ENCODE results near the gene PSMG1. TPM values are rescaled to one million over a fixed set of nuclear protein-coding genes. Genes with fewer than 3 reads are reported as not detected.

Gene PSMG1
- total and polyA plus RNA-seq, 10 of the 15 experiments (the other 5 are each of a cell fraction or from before 2014, with no cell fraction given), result 21.3 to 248 (median 121) TPM

DNA sequence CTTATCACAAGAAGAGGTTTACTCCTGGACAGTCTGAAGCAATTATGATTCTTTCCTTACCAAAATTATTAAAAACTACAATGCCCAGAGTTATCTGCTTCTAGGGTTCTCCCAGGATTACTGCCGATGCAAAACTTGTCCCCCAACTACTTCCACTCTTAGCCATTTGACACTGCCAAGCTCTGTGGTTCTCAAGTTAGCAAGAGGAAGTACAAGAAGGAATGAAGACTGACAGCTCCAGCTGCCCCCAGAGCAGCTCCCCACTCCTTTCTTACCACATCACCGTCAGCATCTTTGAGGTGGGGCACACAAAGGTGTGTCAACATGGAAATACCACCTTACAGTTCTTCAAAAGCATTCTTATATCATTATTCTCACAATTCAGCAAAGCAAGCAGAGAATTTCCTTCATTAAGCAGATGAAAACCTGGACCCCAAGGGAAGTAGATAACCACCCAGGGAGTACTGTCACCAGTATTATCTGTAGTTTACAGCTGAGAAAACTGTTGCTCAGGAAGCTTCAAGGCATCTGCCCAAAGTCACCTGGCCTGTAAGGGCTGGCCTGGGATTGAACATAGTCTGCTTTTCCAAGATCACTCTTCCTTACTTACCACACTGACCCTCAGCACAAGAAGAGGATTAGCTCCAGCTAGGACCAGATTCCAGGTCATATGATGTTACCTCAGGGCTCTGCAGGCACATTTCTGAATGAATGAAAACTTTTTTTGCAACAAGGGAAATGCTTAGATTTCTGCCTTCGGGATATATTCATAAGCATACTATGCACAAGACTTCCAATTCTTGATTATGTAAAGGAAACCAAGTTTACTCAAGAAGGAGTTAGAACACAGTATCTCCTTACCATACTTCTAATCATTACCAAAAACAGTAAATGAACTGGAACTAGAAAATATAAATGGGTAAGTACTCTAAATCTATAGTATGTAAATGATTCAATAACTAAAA lies 9.3 kb downstream of the PSMG1 start (continued):
- TF ChIP-seq RCOR1 (conservative IDR thresholded peaks at IDR 0.05; ENCODE audit: low read depth, low read length) (no peak), ZSCAN29 (IDR thresholded peaks at IDR 0.05) (no peak), SRF (IDR thresholded peaks at IDR 0.05; ENCODE audit: low read depth in 2 of 2, low read length in 2 of 2) (no peak), CHD1 (IDR thresholded peaks at IDR 0.05; ENCODE audit: low read depth, low read length) (no peak)

DNA sequence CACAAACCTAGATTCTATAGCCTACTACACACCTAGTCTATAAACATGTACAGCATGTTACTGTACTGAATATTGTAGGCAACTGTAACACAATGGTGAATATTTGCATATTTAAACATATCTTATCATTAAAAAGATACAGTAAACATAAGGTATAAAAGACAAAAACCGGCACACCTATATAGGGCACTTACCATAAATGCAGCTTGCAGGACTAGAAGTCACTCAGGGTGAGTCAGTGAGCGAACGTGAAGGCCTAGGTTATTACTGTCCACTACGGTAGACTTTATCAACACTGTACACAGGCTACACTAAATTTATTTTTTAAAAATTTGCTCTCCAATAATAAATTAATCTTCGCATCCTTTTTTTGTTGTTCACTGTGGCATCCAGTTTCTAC lies 13.3 kb downstream of the PSMG1 start:
- no peak for DNase-seq (ENCODE audit: low read depth, low spot score)
- ChIA-PET RAD21 (ENCODE audit: unreplicated experiment) (no interaction called here), POLR2A (no interaction called here), SMC1A (ENCODE audit: uncharacterized antibody, unreplicated experiment) (no interaction called here), CTCF (no interaction called here)
- H3K9me3 ChIP-seq (replicated peaks; ENCODE audit: control insufficient read depth, insufficient read depth, low read length), result no peaks in the 10 kb centered on the region; the same call in 2 of the 3 replicates
- H3K79me2 ChIP-seq (ENCODE audit: control insufficient read depth, insufficient read depth, low read length), result no peaks in the 10 kb centered on the region
- BruUV-seq (replicated peaks), result no TSS peak
- H3K27ac ChIP-seq (ENCODE audit: control insufficient read depth, insufficient read depth), result no peak overlapping the region
- intact Hi-C loops (cut with micrococcal nuclease; ENCODE audit: unreplicated experiment), result no loop called here
- FAIRE-seq, result no peak
- H3K9ac ChIP-seq (ENCODE audit: control insufficient read depth, insufficient read depth, low read length), result no peak overlapping the region
- no peak overlapping the region for H3K4me3 ChIP-seq
- no peaks in the 10 kb centered on the region for H3K27me3 ChIP-seq (replicated peaks in 1 of 2; ENCODE audit: control insufficient read depth in 2 of 2, insufficient read depth in 2 of 2, low read length in 1 of 2)
- WGBS (ENCODE audit: insufficient coverage, insufficient replicate concordance, low lambda C conversion rate, missing lambda C conversion rate), result 98% methylated on average over 5 of the region's 5 CpGs
- H4K20me1 ChIP-seq (ENCODE audit: control insufficient read depth, insufficient read depth), result no peaks in the 10 kb centered on the region
- peaks cover 3 to 24% of the 10 kb centered on the region in 2 experiments for H3K36me3 ChIP-seq (ENCODE audit: control insufficient read depth in 2 of 2, insufficient read depth in 2 of 2, low read length in 1 of 2)
- no peak for ATAC-seq
- in situ Hi-C loops (cut with MboI), result no loop called here
- H3K4me1 ChIP-seq (ENCODE audit: control insufficient read depth, insufficient read depth, low read length), result no peaks in the 10 kb centered on the region
- TF ChIP-seq TCF12 (IDR thresholded peaks at IDR 0.05; ENCODE audit: low read depth, low read length), result no peak
- TF ChIP-seq SMAD5 (IDR thresholded peaks at IDR 0.05; ENCODE audit: low read depth), result no peak
- no peak for TF ChIP-seq HDAC2 (IDR thresholded peaks at IDR 0.05)
- no peak for TF ChIP-seq ZNF622 (IDR thresholded peaks at IDR 0.05)
- no peak overlapping the region for H2AFZ ChIP-seq (ENCODE audit: control insufficient read depth, low read depth, low read length)
- H3K4me2 ChIP-seq (ENCODE audit: control insufficient read depth, insufficient read depth), result no peak overlapping the region

Data from GM12878 (cell line).